Measurements from ENCODE around the gene MEGF6. TPM values are rescaled to one million over a fixed set of nuclear protein-coding genes. Genes with fewer than 3 reads are reported as not detected.

Gene MEGF6
- total and polyA plus RNA-seq, 2 donors (not counting 1 experiment from before 2014, with no cell fraction given): 43.2 to 77.3 TPM

GRCh38 chr1:3461934-3462275 lies 149.4 kb downstream of the MEGF6 start:
- no peaks in the 10 kb centered on the region for H3K9me3 Mint-ChIP-seq (ENCODE audit: insufficient read depth)
- no peak overlapping the region for H2AFZ ChIP-seq (ENCODE audit: insufficient read depth, low read depth, low read length, poor library complexity, severe bottlenecking)
- no peak overlapping the region for H3K4me2 ChIP-seq (replicated peaks; ENCODE audit: low read depth, low read length, poor library complexity, severe bottlenecking)
- H4K20me1 ChIP-seq (ENCODE audit: control insufficient read depth, insufficient read depth, low read length, poor library complexity, severe bottlenecking): no peaks in the 10 kb centered on the region
- no peak overlapping the region for H3K27ac ChIP-seq (ENCODE audit: low read length in 2 of 2)
- no peak overlapping the region for H3K4me3 ChIP-seq (ENCODE audit: control extremely low read depth in 1 of 5, extremely low read depth in 1 of 5, insufficient read depth in 1 of 5, low read depth in 2 of 5, low read length in 4 of 5)
- intact Hi-C loops (cut with micrococcal nuclease): no loop called here
- H3K9ac ChIP-seq (ENCODE audit: low read length): no peak overlapping the region
- no peak overlapping the region for H3K4me3 Mint-ChIP-seq
- H3K79me2 ChIP-seq (ENCODE audit: control insufficient read depth, insufficient read depth, low read length): no peaks in the 10 kb centered on the region
- TF ChIP-seq CTCF (IDR thresholded peaks at IDR 0.05): no peak
- TF ChIP-seq EZH2 (IDR thresholded peaks at IDR 0.05; ENCODE audit: borderline replicate concordance, insufficient read depth, low read depth, low read length, poor library complexity, severe bottlenecking): no peak
- H3K27ac Mint-ChIP-seq: no peak overlapping the region
- peaks cover 3% of the 10 kb centered on the region for H3K27me3 Mint-ChIP-seq
- CTCF ChIA-PET: interaction anchor here (1.5 kb wide), 1 partner anchor 9 kb away, joined by 3 read pairs; no protein-coding TSS in a partner anchor
- no peak for ATAC-seq (ENCODE audit: low read depth)
- 98% methylated on average over 6 of the region's 13 CpGs for WGBS (ENCODE audit: insufficient coverage)
- POLR2A ChIA-PET: no interaction called here
- no peaks in the 10 kb centered on the region for H3K36me3 ChIP-seq (replicated peaks in 1 of 2; ENCODE audit: control extremely low read depth in 1 of 2, control insufficient read depth in 1 of 2, extremely low read depth in 1 of 2, insufficient read depth in 2 of 2, low read length in 1 of 2)
- DNase-seq: no peak
- no peaks in the 10 kb centered on the region for H3K4me1 ChIP-seq (ENCODE audit: control insufficient read depth in 2 of 2, insufficient read depth in 2 of 2, low read length in 2 of 2)
- H3K4me1 Mint-ChIP-seq: no peaks in the 10 kb centered on the region
- H3K27me3 ChIP-seq (replicated peaks in 1 of 4; ENCODE audit: control extremely low read depth in 1 of 4, control insufficient read depth in 3 of 4, insufficient read depth in 4 of 4, low read length in 3 of 4): no peaks in the 10 kb centered on the region
- no peaks in the 10 kb centered on the region for H3K9me3 ChIP-seq (ENCODE audit: control extremely low read depth in 1 of 3, control insufficient read depth in 2 of 3, insufficient read depth in 1 of 3, low read length in 2 of 3)

GRCh38 chr1:3461238-3461933 lies 149.9 kb downstream of the MEGF6 start:
- H3K4me3 ChIP-seq (ENCODE audit: control extremely low read depth in 1 of 5, extremely low read depth in 1 of 5, insufficient read depth in 1 of 5, low read depth in 2 of 5, low read length in 4 of 5): no peak overlapping the region
- H3K27me3 ChIP-seq (replicated peaks in 1 of 4; ENCODE audit: control extremely low read depth in 1 of 4, control insufficient read depth in 3 of 4, insufficient read depth in 4 of 4, low read length in 3 of 4): no peaks in the 10 kb centered on the region
- 93% methylated on average over 30 of the region's 30 CpGs for WGBS (ENCODE audit: insufficient coverage)
- H3K4me3 Mint-ChIP-seq: no peak overlapping the region
- no peaks in the 10 kb centered on the region for H3K4me1 Mint-ChIP-seq
- ChIA-PET POLR2A (no interaction called here), CTCF (interaction anchor here (1.5 kb wide), 1 partner anchor 8 kb away, joined by 3 read pairs; no protein-coding TSS in a partner anchor)
- H3K9me3 ChIP-seq (ENCODE audit: control extremely low read depth in 1 of 3, control insufficient read depth in 2 of 3, insufficient read depth in 1 of 3, low read length in 2 of 3): no peaks in the 10 kb centered on the region
- H3K27me3 Mint-ChIP-seq: peaks cover 3% of the 10 kb centered on the region
- TF ChIP-seq EZH2 (IDR thresholded peaks at IDR 0.05; ENCODE audit: borderline replicate concordance, insufficient read depth, low read depth, low read length, poor library complexity, severe bottlenecking) (no peak), CTCF (IDR thresholded peaks at IDR 0.05) (no peak)
- ATAC-seq (ENCODE audit: low read depth) (no peak), DNase-seq (no peak)
- no peak overlapping the region for H3K27ac ChIP-seq (ENCODE audit: low read length in 2 of 2)
- no peak overlapping the region for H2AFZ ChIP-seq (ENCODE audit: insufficient read depth, low read depth, low read length, poor library complexity, severe bottlenecking)
- no peaks in the 10 kb centered on the region for H3K36me3 ChIP-seq (replicated peaks in 1 of 2; ENCODE audit: control extremely low read depth in 1 of 2, control insufficient read depth in 1 of 2, extremely low read depth in 1 of 2, insufficient read depth in 2 of 2, low read length in 1 of 2)
- no peaks in the 10 kb centered on the region for H3K4me1 ChIP-seq (ENCODE audit: control insufficient read depth in 2 of 2, insufficient read depth in 2 of 2, low read length in 2 of 2)
- H3K27ac Mint-ChIP-seq: no peak overlapping the region
- H4K20me1 ChIP-seq (ENCODE audit: control insufficient read depth, insufficient read depth, low read length, poor library complexity, severe bottlenecking): no peaks in the 10 kb centered on the region
- H3K9ac ChIP-seq (ENCODE audit: low read length): no peak overlapping the region
- no peaks in the 10 kb centered on the region for H3K9me3 Mint-ChIP-seq (ENCODE audit: insufficient read depth)
- intact Hi-C loops (cut with micrococcal nuclease): no loop called here
- no peaks in the 10 kb centered on the region for H3K79me2 ChIP-seq (ENCODE audit: control insufficient read depth, insufficient read depth, low read length)
- no peak overlapping the region for H3K4me2 ChIP-seq (replicated peaks; ENCODE audit: low read depth, low read length, poor library complexity, severe bottlenecking)
